Osteoblast (primary cell): ENCODE results near the gene CBLC. TPM values are rescaled to one million over a fixed set of nuclear protein-coding genes. Genes with fewer than 3 reads are reported as not detected.

Experiments used
- DNase-seq: peaks from one replicate; pipeline ENCODE4 v3.0.0; 2011; ENCODE audit warnings: low spot score, mixed read lengths; ENCODE audit not compliant: insufficient read length; ENCODE audit errors: missing footprints
- H2AFZ ChIP-seq: 2 replicates; pipeline ENCODE4 v1.6.0; 2011; ENCODE audit warnings: mild to moderate bottlenecking, low read length
- H3K27ac ChIP-seq: 2 replicates; pipeline ENCODE4 v1.5.1; 2011; ENCODE audit warnings: mild to moderate bottlenecking, low read depth, low read length, moderate library complexity
- H3K27me3 ChIP-seq: 2 replicates; pipeline ENCODE4 v1.6.0; 2012; ENCODE audit warnings: mild to moderate bottlenecking, control low read depth, inconsistent platforms, low read length, moderate library complexity; ENCODE audit not compliant: insufficient read depth
- H3K36me3 ChIP-seq: 2 replicates; pipeline ENCODE4 v1.5.1; 2011; ENCODE audit warnings: mild to moderate bottlenecking, low read length, control low read depth, moderate library complexity; ENCODE audit not compliant: insufficient read depth
- H3K4me1 ChIP-seq: 2 replicates; pipeline ENCODE4 v1.5.1; 2011; ENCODE audit warnings: mild to moderate bottlenecking, low read length, control low read depth, moderate library complexity; ENCODE audit not compliant: insufficient read depth
- H3K4me2 ChIP-seq: 2 replicates; pipeline ENCODE4 v1.6.0; 2011; ENCODE audit warnings: mild to moderate bottlenecking, low read length; ENCODE audit not compliant: insufficient read depth
- H3K4me3 ChIP-seq: fragments of 200-600 bp; sonication (generic); 3 replicates; pipeline ENCODE4 v1.5.1; 2012; ENCODE audit warnings: mild to moderate bottlenecking, low read length, inconsistent platforms; ENCODE audit not compliant: insufficient read depth
- H3K79me2 ChIP-seq: 2 replicates; pipeline ENCODE4 v1.6.0; 2012; ENCODE audit warnings: mild to moderate bottlenecking, low read length, control low read depth, inconsistent platforms; ENCODE audit not compliant: insufficient read depth
- H3K9me3 ChIP-seq: 2 replicates; pipeline ENCODE4 v1.5.1; 2011; ENCODE audit warnings: low read depth, low read length, control low read depth
- H4K20me1 ChIP-seq: 2 replicates; pipeline ENCODE4 v1.6.0; 2012; ENCODE audit warnings: mild to moderate bottlenecking, low read length, control low read depth; ENCODE audit not compliant: insufficient read depth
- CTCF ChIP-seq: IDR thresholded peaks from 2 replicates; pipeline ENCODE4 v1.5.1; 2011; ENCODE audit warnings: mild to moderate bottlenecking, low read depth, low read length, moderate library complexity; ENCODE audit errors: extremely low read depth
- total RNA-seq: library from RNA; depleted of rRNA; stranded (reverse); fragments of >200 nt; gene quantifications from 2 replicates; pipeline ENCODE4 v1.2.3, GENCODE V29; 2012

CBLC gene
- total RNA-seq, 1 donor: not detected

- Histone ChIP-seq H3K4me2 (no peak overlapping the region), H2AFZ (no peak overlapping the region), H3K4me1 (peaks cover 17% of the 10 kb centered on the region), H3K27ac (no peak overlapping the region), H3K79me2 (no peaks in the 10 kb centered on the region), H3K9me3 (no peaks in the 10 kb centered on the region), H3K27me3 (no peaks in the 10 kb centered on the region), H4K20me1 (no peaks in the 10 kb centered on the region), H3K4me3 (no peak overlapping the region), H3K36me3 (no peaks in the 10 kb centered on the region)
- DNase-seq: peak; percentile 69
- no peak for TF ChIP-seq CTCF
These were observed 32.8 kb downstream of the CBLC start for GRCh38 chr19:44810234-44811121.

DNA sequence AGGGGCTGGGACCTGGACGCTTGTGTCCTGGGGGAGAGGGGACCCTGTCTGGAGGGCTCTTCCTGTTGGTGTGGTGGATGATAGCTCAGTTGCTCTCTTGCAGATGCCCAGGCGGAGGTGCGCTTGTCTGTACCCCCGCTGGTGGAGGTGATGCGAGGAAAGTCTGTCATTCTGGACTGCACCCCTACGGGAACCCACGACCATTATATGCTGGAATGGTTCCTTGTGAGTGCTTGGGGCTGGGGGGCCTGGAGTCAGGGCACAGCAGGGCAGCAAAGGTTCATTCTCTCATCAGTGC is 33.4 kb downstream of the CBLC start:
- no peak overlapping the region for H2AFZ ChIP-seq
- no peaks in the 10 kb centered on the region for H3K36me3 ChIP-seq
- peaks cover 17% of the 10 kb centered on the region for H3K4me1 ChIP-seq
- H3K79me2 ChIP-seq: no peaks in the 10 kb centered on the region
- H3K27ac ChIP-seq: no peak overlapping the region
- no peaks in the 10 kb centered on the region for H3K9me3 ChIP-seq
- peak; percentile 79 for DNase-seq
- no peak overlapping the region for H3K4me2 ChIP-seq
- H4K20me1 ChIP-seq: no peaks in the 10 kb centered on the region
- no peak for TF ChIP-seq CTCF
- no peaks in the 10 kb centered on the region for H3K27me3 ChIP-seq
- no peak overlapping the region for H3K4me3 ChIP-seq

DNA sequence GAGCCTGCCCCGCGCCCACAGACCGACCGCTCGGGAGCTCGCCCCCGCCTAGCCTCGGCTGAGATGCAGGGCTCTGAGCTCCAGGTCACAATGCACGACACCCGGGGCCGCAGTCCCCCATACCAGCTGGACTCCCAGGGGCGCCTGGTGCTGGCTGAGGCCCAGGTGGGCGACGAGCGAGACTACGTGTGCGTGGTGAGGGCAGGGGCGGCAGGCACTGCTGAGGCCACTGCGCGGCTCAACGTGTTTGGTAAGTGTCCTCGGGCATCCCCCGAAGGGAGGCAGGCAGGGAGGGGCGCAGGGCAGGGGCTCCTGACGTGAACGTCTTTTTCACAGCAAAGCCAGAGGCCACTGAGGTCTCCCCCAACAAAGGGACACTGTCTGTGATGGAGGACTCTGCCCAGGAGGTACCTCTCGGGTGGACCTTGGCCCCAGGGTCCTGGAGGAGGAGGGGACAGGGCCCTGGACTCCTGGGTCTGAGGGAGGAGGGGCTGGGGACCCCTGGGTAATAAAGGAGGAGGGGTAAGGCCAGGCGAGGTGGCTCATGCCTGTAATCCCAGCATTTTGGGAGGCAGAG is 34.5 kb downstream of the CBLC start:
- Histone ChIP-seq H2AFZ (no peak overlapping the region), H3K27me3 (no peaks in the 10 kb centered on the region), H3K4me2 (no peak overlapping the region), H3K4me1 (peaks cover 17% of the 10 kb centered on the region), H3K27ac (no peak overlapping the region), H4K20me1 (no peaks in the 10 kb centered on the region), H3K9me3 (no peaks in the 10 kb centered on the region), H3K36me3 (no peaks in the 10 kb centered on the region), H3K79me2 (no peaks in the 10 kb centered on the region), H3K4me3 (no peak overlapping the region)
- no peak for TF ChIP-seq CTCF
- DNase-seq: peak; percentile 31

GRCh38 chr19:44813070-44813840 is 35.6 kb downstream of the CBLC start:
- no peak overlapping the region for H3K4me2 ChIP-seq
- TF ChIP-seq CTCF: no peak
- no peaks in the 10 kb centered on the region for H3K27me3 ChIP-seq
- DNase-seq: peak; percentile 57
- H3K4me1 ChIP-seq: peaks cover 12% of the 10 kb centered on the region
- H3K27ac ChIP-seq: no peak overlapping the region
- no peaks in the 10 kb centered on the region for H3K36me3 ChIP-seq
- H2AFZ ChIP-seq: no peak overlapping the region
- no peak overlapping the region for H3K4me3 ChIP-seq
- H3K9me3 ChIP-seq: no peaks in the 10 kb centered on the region
- H4K20me1 ChIP-seq: no peaks in the 10 kb centered on the region
- no peaks in the 10 kb centered on the region for H3K79me2 ChIP-seq
